Dedifferentiated amniotic fluid mesenchymal stem cell (primary cell): Measurements from ENCODE around the gene C12orf75.
"Not testable (repeated sequence)": the region's sequence is repeated elsewhere in the genome, so short reads cannot be mapped to it uniquely, and the experiment has no call there.

Experiments
- DNase-seq: peaks from one replicate; pipeline ENCODE4 v3.0.0-alpha.2; 2016; ENCODE audit errors: extremely low spot score

C12orf75 gene

DNA sequence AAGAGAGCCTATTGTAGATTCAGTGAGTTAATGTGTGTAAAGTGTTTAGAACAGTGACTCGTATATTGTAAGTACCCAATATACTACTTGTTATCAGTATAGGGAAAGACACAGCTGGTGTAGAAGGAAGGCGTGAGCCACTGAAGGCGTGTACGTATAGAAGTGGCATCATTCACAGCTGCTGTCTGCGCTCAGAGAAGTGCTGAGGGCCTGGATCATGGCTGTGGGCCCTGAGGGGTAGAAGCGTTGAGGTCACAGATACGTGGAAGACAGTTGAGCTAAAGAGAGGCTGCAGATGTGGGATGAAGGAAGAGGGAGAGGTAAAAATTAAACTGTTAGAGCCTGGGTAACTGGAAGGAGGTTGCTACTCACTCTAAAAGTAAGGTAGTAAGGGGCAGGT, 5.9 kb downstream of the C12orf75 start:
- no peak for DNase-seq

DNA sequence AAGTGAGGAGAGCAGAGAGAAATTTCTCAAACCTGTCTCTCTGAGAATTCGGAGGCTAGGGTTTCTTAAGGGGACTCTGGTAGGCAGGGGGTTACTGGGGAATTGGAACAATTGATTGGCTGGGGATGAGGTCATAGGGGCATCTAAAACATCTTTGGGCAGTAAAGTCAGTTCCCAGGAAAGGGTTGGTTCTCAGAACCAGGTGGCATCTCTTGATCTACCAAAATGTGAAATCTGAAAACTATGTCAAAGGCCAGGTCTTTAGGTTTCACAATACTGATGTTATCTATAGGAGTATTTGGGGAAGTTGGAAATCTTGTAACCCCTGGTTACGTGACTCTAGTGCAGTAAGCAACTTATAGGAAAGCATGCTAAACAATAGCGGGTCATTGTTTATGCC, 6.9 kb downstream of the C12orf75 start:
- no peak for DNase-seq

DNA sequence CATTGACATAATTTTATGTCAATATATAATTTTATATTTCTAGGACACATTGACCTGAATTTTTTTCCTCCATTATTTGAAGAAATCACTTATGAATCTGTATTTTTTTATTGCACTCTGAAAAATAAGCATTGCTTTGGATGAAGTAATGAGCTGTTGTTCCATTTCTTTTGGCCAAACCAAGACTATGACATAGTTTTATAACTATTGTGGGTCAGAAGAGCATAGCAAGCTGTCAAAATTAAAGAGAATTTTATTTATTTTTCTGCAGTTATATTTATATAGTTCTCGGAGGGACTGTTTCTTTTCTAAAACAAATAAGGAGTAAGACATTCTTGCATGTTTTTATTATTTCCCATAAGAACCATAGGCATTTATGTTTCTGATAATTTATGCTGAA, 8.5 kb downstream of the C12orf75 start:
- DNase-seq: peak; percentile 52

DNA sequence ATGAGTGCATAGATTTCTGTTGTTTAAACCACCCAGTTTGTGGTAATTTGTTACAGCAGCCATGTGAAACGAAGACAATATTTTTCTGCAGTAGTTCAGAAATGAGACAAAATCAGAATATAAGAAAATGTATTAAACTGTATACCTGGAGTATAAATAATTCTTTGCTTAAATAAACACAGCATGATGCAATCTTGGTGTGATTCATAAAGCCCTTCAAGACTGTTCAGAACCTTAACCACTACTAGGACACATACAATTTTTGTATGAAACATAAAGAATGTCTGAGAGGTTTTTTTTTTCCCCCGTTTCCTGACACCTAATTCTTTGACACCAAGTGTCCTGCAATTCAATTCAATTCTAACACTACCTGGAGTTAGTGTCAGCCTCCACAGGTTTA, 10.5 kb downstream of the C12orf75 start:
- no peak for DNase-seq

DNA sequence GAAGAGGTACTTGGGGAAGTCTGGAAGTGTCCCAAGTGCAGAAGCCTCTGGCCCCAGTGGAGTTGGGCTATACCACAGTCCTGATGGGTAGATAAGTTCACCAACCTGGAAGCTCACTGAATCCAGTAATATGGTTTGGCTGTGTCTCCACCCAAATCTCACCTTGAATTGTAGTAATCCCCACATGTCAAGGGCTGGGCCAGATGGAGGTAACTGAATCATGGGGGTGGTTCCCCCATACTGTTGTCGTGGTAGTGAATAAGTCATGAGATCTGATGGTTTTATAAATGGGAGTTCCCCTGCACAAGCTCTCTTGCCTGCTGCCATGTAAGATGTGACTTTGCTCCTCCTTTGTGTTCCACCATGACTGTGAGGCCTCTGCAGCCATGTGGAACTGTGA, 11.1 kb downstream of the C12orf75 start:
- DNase-seq: not testable (repeated sequence)

DNA sequence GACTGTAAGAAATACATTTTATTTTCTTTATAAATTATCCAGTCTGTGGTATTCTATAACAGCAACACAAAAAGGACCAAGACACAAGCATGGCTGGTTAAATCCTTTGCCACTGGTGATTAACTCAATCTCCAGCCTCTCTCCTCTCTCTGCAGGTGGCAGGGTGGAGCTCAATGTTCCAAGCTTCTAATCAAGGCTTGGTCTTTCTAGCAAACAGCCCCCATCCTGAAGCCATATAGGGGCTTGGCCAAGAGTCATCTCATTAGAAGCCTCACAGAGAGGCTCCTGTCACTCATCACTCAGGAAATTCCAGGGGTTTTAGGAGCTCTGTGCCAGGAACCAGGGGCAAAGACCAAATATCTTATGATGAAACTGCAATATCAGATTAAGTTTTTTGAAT, 12.0 kb downstream of the C12orf75 start:
- DNase-seq: no peak

DNA sequence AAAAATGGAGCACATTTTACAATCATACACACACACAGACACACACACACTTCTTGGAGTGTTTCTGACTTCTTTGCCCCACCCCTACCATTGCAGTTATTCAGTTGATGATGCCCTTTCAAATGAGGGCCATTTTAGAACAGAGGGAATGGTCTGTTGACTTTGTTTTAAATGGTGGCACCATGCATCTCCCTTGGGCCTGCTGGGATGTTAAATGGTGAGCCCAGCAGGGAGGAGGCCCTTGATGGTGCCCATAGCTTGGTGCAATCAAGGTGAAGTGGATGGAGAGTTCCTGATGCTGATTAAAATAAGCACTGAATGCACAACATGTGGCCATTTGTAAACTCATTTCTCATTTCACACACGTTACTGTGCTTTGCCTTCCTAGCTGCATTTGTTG, 13.3 kb downstream of the C12orf75 start:
- DNase-seq: no peak

DNA sequence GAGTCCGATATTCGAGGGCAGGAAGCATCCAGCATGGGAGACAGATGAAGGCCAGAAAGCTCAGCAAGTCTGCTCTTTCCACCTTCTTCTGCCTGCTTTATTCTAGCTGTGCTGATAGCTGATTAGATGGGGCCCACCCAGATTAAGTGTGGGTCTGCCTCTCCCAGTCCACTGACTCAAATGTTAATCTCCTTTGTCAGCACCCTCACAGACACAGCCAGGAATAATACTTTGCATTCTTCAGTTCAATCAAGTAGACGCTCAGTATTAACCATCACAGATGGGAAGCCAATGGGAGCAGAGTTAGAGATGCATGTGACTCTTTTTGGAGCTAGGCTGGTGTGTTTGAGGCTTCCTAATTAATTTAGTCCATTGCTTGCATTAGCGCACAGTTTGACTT, 17.0 kb downstream of the C12orf75 start:
- no peak for DNase-seq

DNA sequence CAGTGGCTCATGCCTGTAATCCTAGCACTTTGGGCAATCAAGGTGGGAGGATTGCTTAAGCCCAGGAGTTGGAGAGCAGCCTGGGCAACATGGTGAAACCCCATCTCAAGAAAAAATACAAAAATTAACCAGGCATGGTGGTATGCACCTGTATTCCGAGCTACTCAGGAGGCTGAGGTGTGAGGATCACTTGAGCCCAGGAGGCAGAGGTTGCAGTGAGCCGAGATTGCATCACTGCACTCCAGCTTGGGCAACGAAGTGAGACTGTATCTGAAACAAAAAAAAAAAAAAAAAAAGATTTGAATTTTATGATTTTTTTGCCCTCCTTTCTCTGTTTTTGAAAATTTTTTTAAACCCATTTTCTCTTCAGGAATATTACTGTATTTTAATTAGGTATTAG, 17.7 kb downstream of the C12orf75 start:
- DNase-seq: no peak

DNA sequence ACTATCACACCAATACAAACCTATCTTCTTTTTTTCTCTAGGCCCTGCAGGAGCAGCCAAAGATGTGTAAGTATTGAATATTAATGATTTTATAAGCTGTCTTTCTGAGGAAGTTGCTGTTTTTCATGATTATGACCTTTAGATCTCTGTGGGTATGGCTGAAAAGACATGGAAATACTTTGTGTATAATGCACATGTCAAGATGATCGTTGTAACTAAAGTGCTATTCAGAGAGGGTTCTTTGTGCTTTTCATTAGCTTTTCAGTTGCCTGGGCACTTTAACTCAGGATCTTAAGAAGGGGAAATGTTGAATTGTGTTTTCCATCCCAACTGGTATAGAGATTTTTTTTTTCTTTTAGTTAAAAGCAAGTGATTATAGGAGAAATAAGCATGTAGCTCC, 18.1 kb downstream of the C12orf75 start:
- no peak for DNase-seq

DNA sequence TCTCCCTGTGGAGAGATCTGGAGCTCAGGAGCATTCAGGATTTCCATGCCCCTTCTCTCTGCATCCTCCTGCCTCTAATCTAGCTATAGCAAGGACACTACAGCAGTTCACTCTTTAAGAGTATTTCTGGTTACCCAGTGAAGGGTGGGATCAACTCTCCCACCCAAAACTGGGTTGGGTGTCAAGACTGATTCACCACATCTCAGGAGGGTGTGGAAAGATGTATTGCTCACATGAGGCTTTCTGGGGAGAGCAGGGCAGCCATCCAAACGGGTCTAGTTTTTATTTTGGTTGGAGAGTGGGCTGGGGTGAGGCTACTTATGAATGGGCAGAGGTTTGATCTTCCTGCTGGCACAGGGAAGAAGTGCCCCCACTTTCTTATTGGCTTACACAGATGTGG, 18.6 kb downstream of the C12orf75 start:
- no peak for DNase-seq

DNA sequence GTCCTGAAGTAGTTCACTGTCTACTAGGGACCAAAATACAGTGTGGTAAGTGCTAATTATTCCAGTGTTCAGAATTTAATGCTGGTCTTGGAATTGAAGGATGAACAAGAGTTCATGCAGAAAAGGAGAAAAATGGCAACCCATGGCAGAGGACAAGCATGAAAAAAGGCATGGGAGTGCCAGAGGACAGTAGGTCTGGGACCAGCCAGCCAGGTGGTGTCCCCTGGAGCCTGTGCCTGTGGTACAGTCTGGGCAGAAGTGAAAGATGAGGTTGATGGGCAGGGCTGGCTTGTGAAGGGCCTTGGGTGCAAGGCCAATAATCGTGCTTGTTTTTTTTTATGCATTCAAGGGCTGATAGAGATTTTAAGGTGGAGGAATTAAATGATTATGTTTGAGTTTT, 21.0 kb downstream of the C12orf75 start:
- no peak for DNase-seq

DNA sequence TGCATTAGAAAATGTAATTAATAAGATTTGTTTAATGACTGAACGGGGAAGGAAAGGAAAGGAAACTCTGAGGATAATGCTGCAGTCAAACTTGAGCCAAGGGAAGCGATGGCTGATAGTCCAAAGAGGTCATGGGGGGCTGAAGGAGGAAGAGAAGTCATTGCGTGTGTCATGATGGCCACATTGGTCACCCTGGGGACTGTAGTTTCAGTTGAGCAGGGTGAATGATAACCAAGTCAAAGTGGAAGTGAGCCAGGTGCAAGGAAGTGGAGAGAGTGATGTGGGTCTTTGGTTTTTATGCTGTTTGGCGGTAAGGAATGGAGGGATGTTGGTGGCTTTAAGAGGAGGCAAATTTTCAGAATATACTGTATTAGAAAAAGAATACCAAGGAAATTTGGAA, 21.6 kb downstream of the C12orf75 start:
- DNase-seq: no peak

DNA sequence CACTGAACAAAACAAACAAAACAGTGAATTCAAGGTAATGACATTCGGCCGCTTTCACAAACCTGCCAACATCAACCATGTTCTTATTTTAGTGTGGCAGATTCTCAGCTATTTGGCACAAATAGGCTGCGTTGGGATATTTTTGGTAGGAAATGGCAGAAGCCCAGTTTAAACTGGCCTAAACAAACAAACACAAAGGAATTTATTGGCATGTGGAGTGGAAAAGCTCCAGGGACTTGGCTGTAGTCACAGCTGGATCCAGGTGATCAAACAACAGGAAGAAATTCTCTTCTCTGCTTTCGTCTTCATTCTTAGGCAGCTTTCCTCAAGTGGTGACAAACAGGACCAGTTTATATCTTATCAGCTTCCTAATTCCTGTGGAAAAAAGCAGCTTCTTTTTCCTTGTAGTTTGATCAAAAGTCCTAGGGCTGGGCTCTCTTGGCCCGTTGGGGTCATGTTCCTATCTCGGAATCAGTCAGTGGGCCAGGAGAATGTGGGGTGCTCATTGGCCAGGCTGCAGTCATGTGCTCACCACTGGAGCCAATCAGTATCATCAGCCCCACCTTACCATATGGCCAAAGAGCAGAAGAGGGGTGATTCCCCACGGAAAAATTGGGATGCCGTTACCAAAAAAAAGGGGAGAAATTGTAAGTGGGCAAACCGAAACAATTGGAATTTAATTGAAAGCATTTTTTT, 22.6 kb downstream of the C12orf75 start:
- no peak for DNase-seq

DNA sequence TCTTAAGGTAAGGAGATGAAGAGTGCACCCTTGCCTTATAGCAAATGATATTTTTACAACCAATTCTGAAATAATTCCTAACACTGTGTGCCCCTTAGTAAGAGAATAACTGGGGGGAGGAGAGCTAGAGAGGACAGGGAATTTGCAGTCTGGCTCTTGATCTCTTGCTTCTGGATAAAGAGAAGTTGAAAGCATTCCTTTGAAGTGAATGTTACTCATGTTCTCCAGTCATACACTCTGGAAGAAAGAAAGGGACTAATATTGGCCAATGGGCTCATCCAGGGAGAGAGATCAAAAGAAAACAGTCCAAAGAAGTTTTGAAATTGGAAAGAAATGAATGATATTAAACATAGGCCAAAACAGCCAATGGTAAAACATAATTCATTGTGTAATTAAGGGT, 25.3 kb downstream of the C12orf75 start:
- DNase-seq: no peak

DNA sequence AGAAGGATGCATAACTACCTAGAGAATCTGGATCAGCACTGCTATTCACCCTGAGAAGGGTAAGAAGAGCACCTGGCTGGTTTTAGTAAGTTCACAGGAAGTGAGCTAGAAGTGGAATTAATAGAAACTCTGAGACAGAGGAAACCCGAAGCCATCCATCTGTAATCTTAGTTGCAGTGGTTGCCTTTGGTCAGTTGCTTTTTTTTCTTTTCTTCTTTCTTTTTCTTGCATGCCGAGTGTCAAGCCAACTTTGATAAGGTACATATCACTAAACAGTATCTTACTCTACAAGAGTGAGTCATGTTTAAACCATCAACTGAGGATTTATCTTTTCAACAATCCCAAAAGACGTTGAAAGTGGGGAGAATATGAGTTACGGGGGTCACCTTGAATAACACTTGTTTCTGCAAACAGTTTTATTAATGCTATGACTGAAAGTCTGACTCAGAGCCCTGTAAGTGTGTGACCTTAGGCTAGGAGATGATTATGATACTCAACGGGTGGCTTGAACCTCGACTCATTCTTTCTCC, 26.7 kb downstream of the C12orf75 start:
- DNase-seq: no peak

DNA sequence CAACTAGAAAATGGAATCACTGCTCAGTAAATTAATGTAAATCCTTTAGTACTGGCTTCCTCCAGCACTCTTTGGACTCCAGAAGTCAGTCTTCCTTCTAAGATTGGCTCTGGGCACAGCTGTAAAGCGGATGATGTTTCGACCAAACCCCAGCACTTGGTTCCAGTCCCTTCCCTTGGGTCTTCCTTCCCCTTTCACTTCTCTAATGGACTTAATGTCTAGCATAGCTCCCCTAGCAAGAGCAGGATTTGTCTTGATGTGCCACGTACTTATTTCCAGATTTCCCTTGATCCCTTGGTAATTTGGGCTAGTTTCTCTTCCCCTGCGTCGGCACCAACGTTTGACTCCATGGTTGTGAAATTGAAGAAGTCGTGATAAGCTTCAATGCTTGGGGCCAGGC, 28.3 kb downstream of the C12orf75 start:
- no peak for DNase-seq

DNA sequence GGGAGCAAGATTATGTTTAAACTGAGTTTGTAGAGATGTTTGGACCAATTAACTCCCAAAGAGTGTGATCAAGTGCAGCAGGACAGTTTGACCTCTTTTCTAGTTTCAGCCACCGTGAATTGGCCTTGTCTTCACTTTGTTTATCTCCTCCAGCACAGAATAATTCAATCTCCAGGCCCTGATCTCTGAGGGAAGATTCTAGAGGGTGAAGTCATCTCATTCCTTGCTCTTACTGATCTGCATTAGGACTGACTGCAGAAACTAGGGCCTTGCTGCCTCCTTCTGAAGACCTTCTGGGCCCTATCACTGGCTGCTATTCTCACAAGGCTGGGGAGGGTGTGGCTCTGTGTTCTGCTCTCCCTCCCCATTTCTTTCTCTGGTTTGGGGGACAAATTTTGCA, 29.4 kb downstream of the C12orf75 start:
- DNase-seq: no peak

DNA sequence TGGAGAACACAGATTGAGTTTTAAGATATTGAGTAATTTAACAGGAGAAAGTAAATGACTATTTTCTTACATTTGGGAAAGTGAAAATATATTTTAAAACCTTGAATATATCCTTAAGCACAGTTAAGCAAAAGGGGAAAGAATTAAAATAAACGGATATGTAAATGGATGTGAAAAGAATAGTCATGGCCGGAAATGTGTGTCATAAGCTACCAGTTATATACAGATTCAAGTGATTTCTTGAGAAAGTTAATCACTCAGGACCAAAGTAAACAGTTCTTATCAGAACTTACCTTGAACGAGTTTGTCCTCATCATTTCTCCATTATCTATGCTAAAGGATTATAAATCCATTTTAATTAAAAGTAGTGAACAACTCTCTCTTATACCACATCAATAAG, 33.4 kb downstream of the C12orf75 start:
- no peak for DNase-seq

DNA sequence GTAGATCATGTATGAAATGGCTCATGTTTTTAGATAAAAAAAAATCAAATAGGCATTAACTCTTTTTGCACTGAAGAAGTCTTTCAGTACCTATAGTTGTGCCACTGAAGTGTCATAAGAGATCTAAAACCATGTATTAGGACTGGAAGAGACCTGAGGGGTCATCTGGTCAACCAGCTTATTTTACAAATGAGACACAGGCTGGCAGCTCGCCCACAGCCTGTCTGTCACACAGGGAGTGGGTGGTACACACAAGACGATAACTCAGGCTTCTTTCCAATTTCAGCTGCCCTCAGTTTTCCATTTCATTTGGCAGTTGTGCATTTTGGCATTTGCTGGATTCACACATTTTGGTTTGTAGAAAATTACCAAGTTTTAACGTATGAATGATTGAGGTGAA, 34.7 kb downstream of the C12orf75 start:
- DNase-seq: no peak

DNA sequence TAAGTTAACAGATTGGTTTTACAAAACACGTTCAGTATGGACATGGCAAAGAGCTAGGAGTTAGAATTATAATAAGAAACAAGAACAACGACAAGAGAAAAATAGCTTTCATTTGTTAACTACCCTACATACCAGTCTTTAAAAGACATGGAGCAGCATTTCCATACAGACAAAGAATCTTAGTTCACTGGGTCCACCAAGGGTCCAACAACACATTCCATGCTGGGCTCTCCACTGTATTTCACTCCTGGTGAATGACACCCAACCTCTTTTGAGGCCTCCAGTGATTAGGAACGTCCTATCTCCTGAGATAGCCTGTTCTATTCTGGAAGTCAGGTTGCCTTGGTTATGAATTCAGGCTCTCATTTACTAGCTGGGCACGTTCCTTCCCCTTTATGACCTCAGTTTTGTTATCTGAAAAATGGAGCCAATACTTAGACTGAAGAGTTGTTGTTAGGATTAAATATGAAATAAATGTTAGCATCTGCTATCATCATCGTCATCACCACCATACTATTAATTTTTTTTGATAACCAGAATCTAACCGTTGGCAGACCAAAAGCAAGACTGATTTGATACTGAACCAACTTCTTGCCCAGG, 37.7 kb downstream of the C12orf75 start:
- no peak for DNase-seq

DNA sequence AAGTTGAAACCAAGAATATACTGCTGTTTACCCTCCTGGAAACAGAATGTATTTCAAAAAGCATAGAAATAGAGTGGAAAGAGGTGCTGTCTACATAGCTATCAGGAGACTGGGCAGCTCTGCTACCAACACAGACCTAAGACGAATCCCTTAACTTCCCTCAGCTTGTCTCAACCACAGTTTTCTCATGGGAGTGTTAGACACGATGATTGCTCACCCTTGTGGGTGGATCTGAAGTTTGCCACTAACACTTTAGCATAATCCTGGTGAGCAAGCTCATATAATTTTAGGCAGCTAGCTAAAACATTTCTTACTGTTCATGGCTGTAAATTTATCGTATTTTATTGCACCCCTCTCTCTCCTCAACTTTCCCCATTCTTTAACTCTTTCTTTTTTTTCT, 38.5 kb downstream of the C12orf75 start:
- DNase-seq: peak; percentile 63

DNA sequence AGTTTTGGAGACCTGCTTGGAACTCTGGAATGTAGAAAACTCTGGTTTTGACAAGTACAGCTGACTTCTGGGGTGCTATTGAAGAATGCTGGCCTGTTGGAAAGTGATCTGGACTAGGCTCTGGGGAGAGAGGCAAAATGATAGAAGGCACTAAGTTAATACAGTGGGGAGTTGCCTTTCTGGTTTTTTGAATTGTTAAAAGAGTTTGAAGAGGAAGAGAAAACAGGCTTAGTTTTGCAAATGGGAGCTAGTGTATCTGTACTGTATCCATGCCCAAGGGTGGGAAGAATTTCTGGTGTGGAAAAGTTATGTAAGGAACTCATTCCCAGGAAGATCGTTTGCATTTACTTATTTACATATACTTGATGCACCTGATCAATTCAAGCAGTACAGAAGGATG, 43.8 kb downstream of the C12orf75 start:
- DNase-seq: no peak

DNA sequence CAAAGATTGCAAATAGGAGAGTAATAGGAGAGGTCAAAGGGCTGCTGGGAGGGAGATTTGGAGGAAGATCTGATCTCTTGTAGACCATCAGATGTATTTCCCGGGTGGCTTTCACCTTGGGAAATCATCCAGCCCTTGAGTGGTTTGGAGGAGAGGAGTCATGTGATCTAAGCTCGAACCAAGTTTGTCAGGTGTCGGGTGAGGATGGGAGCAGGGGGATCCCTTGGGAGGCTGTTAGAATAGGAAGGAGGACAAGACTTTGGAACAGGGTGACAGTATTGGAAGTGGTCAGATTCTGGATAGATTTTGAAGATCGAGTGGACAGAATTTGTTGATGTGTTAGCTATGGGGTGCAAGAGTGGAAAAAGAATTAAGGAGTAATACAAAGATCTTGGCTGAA, 46.6 kb downstream of the C12orf75 start:
- no peak for DNase-seq
